HG03378 (cell line): ENCODE results near the gene UBE2L6.

Experiments used
- ATAC-seq: cut with Tn5 transposase; IDR thresholded peaks from one replicate; pipeline ENCODE4 v1.9.1; 2021; ENCODE audit warnings: mild to moderate bottlenecking, moderate library complexity; ENCODE audit not compliant: unreplicated experiment

Gene UBE2L6

DNA sequence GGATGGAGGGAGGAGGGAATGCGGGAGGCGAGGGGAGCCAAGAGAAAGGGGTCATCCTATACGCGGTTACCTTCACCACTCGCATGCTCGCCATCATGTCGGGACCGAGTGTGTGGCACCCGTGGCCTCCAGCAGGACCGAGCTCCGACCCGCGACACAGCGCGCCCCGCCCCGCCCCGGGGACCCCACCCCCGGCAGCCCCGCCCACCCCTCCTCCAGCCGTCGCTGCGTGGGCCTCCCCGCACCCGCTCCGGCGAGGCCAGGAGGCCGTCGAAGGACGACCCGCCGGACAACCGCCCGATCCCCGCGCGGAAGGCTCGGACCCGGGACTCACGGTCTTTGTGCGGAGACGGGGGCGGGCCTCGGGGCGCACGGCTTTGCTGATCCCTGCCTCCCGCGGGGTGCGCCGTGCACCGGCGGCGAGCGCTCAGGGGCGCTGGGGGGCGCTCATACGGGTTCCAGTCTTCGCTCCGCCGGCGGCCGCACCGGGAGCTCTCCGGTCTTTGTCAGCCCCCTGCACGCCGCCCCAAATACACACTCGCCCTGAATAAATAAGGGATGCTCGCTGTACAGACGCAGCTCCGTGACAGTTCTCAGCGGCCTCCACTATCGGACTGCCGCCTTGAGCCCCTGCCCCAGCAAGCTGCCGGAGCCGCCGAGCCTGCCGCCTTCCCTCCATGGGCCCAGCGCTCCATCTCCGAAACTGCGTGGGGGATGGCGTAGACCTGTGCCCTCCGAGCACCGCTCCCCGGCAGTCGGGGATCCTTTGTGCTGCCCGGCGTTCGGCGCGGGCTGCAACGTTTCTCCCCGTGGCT lies at the start of gene UBE2L6:
Gene UBE2L6, minus strand, starts transcription at position 158 of the 815 bp plus-strand sequence. Its CDS starts 61 bp downstream, at position 97.
- peak; percentile 29 for ATAC-seq

DNA sequence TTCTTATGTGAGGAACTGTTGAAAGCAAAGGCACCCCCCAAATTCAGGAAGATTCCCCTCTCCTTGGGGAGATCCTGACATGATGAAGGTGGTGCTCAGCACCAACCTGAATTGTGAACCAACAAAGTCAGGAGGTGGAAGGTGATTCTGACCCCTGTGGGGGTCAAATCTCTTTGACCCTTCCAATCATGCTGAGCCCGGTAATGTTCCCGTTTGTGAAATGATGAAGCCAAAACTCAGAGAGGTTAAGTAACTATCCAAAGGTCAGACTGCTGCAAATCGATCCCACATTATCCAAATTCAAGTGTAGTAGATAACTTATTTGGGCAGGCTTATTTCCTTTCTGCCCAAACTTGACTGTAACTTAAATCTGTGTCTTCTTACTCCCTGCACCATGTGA lies 49.1 kb upstream of the UBE2L6 start:
- ATAC-seq, result no peak

DNA sequence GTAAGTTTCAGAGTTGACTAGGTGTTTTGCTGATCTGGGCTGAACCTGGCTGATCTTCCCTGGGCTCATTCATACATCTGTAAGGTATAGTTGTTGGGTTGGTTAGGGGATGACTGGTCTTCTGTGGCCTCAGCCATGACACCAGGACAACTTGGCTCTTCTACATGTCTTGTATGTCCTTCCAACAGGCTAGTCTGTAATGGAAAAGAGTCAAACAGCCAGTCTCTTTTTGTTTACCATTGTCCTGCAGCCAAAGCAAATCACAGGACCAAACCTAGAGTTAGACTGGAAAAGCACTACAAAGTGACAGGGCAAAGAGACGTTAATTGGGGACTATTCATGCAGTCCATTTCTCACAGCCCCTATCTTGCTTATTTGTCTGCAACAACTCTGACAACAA lies 47.8 kb upstream of the UBE2L6 start:
- no peak for ATAC-seq

DNA sequence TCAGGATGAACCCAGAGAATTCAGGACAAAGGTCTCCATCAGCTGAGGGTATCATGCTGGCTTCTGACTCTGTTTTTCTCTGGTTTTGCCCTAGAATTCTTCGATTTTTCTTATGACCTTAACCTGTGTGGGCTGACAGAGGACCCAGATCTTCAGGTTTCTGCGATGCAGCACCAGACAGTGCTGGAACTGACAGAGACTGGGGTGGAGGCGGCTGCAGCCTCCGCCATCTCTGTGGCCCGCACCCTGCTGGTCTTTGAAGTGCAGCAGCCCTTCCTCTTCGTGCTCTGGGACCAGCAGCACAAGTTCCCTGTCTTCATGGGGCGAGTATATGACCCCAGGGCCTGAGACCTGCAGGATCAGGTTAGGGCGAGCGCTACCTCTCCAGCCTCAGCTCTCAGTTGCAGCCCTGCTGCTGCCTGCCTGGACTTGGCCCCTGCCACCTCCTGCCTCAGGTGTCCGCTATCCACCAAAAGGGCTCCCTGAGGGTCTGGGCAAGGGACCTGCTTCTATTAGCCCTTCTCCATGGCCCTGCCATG lies 46.8 kb upstream of the UBE2L6 start:
- no peak for ATAC-seq

DNA sequence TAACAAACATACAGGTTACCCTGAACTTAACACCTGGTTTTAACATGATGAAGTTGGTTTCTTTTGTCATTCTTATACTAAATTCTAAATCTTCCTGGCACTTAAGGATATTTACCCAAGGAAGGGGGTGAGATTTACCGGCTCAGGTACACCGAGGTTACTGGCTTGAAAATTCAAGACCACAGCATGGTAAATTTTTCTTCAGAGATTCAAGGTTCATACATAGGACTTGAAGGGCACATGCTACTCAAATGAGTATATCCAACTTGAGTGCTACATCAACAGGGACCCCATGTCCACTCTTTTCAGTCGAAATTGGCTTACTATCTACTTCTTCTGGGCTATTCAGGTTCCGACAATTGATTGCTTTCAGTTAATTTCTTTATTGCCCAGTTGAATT lies 42.7 kb upstream of the UBE2L6 start:
- no peak for ATAC-seq

DNA sequence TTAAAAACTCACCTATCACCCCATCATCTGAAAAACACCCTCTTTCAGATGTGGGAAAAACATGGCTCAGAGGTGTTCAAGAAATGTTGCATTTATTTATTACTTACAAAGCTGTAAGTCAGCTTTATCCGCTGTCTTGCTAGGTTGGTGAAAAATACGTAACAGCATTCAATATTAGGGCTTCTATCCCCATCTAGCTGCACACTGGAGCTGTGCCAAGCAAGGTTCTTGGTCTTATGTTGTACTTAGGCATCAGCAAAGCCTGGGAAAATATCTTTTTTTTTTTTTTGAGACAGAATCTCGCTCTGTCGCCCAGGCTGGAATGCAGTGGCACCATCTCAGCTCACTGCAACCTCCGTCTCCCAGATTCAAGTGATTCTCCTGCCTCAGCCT lies 37.6 kb upstream of the UBE2L6 start:
- ATAC-seq, result no peak

DNA sequence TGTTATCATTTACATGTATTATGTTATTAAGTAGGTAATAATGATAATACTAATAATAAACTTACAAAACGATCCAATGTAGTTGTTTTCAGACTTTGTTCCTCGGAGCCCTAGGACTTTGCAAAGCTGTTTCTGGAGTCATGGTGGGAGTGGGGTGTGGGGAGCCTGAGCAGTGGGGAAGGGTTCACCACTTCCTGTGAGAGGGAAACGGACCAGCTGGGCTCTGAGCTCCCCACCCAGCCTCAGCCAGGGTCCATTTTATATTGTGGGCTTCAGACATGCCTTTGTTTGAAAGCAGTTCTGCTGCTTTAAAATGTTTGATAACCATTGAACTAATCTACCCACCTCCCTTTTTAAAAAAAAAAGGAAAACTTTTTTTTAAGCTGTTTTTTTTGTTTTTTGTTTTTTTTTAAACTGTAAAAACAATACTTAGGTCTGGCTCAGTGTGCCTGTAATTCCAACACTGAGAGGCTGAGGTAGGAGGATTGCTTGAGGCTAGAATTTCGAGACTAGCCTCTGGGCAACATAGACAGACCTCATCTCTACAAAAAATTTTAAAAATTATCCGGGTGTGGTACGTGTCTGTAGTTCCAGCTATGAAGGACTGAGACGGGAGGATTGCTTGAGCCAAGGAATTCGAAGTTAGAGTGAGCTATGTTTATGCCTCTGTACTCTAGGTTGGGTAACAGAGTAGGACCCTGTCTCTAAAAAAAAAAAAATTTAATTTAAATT lies 37.0 kb upstream of the UBE2L6 start:
- ATAC-seq, result no peak

DNA sequence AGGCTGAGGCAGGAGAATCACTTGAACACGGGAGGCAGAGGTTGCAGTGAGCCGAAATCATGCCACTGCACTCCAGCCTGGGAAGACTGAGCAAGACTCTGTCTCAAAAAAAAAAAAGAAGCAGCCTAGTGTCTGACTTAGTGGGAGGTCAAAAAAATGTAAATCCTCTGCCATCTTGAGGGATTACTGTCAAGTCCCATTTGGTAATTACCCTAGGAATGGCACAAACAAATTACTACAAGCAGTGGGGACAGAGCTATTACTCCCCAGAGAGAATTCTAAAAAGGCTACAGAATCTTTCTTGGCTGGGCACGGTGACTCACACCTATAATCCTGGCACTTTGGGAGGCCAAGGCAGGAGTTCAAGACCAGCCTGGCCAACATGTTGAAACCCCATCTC lies 33.8 kb upstream of the UBE2L6 start:
- ATAC-seq, result no peak

DNA sequence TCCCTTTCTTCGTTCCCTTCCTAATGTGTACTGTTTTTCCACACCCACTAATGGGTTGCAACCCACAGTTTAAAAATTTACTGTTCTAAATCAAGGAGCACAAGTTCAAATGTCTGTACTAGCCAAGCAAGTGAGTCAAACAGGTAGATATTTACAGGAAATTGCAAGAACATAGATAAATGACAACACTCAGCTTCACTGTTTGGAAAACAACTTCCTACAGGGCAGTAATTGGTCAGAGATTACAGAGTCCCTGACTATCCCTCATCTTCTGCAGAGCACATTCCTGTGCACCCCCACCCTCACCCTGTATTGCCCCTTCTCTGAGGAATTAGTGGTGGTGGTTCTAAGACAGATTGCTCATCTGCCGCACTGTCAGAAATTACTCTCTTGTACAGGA lies 31.9 kb upstream of the UBE2L6 start:
- ATAC-seq, result no peak

DNA sequence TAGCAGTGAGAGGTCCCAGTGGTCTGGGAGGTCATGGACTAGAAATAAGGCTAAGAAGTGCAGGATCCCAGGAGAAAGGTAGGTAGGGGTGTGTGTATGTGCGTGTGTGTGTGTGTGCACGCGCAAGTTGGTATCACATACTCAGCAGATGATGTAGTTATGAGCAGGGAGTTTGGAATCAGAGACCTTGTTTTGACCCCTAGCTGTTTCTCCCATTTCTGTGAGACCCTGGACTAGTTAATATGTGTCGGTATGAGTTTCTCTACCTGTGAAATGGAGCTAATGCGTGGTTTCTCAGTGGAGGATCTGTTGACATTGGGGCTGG lies 31.3 kb upstream of the UBE2L6 start:
- no peak for ATAC-seq

DNA sequence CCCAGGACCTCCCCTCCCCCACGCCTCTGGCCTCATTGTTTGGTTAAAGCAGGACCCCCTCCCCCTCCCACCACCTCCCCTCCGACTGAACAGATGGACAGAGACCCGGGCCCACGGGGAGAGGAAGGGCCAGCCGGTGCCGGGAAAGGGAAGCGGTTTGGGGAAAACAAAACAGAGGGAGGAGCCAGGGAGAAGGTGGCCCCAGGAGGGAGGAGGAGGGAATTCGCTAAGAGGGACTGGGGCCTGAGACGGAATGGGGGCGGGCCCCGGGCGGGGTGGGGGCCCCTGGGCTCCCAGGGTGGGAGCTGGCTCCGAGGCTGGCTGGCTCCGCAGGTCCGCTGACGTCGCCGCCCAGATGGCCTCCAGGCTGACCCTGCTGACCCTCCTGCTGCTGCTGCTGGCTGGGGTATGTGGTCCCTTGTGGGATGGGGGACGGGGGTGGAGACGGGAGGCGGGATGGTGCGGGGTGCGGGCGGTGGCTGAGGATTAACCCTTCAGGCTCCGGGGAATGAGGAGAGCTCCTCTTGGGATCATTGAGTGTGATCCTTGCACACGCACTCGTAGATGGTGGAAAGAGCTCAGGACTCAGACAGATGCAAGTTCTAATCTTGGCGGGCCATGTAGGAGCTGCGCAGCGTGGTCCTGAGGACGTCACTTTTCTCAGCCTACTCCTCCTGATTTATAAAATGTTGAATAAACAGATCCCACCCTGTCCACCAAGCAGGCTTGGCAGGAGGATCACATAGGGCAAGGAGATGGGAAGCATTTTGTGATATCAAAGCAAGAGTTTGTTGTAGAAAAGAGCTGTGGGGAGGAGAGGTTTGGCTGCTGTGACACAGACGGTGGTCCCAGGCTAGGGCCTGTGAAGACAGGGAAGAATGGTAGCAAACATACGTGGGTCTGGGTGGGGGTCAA lies 30.7 kb upstream of the UBE2L6 start:
- no peak for ATAC-seq

DNA sequence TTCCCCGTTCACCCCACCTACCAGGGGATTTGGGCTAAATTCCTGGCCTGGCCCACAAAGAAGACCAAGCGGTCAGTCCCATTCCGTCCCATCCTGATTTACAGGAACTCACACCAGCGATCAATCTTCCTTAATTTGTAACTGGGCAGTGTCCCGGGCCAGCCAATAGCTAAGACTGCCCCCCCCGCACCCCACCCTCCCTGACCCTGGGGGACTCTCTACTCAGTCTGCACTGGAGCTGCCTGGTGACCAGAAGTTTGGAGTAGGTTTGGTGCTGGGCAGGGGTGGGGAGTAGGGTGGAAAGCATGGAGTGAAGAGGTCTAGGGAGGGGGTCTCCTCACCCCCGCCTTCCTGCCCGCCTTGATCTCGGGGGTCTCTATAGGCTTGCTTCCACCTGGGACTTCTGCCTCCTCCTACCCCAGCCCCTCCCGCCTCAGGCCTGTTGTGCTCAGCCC lies 30.0 kb upstream of the UBE2L6 start, which contains the start of gene SERPING1:
Gene SERPING1, plus strand, starts transcription at position 225 of the 455 bp plus-strand sequence. CDS start 586 bp downstream, outside the sequence.
- ATAC-seq, result no peak

DNA sequence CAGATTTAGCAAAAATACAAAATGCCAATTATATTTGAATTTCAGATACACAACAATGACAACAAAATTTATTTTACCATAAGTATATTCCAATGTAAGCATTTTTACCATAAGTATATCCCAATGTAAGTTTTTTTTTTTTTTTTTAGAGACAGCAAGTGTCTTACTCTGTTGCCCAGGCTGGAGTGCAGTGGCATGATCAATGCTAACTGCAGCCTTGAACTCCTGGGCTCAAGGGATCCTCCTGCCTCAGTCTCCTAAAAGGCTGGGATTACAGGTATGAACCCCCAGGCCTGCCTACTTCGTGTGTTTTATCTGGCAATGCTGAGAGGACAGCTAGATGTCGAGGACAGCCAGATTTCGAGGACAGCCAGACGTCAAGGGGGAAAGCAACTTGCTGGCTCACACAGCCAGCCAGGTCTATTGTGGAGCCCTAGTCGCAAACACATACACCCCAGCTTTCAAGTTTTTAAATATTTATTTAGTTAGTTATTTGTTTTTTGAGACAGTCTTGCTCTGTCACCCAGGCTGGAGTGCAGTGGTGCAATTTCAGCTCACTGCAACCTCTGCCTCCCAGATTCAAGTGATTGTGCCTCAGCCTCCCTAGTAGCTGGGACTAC lies 28.9 kb upstream of the UBE2L6 start:
- no peak for ATAC-seq

DNA sequence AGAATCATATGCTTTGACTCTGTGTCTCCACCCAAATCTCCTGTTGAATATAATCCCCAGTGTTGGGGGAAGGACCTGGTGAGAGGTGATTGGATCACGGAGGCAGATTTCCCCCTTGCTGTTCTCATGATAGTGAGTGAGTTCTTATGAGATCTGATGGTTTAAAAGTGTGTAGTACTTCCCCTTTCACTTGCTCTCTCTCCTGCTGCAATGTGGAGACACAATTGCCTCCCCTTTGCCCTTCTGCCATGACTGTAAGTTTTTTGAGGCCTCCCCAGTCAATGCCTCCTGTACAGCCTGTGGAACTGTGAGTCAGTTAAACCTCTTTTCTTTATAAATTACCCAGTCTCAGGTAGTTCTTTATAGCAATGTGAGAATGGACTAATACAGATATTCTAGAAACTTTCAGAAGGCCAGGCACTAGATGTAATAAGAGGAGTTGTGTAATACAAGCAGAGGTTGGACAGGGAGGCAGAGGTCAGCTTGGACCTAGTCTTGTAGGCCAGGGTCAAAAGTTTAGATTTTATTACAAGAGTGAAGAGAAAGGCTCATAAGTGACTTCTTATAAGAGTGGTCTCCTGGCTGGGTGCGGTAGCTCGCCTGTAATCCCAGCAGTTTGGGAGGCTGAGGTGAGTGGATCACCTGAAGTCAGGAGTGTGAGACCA lies 20.7 kb upstream of the UBE2L6 start:
- ATAC-seq, result no peak

DNA sequence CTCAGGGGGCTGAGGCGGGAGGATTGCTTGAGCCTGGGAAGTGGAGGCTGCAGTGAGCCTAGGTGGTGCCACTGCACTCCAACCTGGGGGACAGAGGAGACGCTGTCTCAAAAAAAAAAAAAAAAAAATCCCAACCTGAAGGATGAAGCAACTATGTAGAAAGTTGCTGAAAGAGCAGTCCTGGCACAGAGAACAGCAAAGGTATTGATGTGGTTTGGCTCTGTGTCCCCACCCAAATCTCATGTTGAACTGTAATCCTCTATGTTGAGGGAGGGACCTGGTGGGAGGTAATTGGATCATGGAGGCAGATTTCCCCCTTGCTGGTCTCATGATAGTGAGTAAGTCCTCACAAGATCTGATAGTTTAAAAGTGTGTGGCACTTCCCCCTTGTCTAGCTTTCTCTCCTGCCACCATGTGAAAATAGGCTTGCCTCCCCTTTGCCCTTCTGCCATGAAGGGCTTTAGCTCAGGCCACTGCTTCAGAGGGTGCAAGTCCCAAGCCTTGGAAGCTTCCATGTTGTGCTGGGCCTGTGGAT lies 19.3 kb upstream of the UBE2L6 start:
- ATAC-seq, result no peak

DNA sequence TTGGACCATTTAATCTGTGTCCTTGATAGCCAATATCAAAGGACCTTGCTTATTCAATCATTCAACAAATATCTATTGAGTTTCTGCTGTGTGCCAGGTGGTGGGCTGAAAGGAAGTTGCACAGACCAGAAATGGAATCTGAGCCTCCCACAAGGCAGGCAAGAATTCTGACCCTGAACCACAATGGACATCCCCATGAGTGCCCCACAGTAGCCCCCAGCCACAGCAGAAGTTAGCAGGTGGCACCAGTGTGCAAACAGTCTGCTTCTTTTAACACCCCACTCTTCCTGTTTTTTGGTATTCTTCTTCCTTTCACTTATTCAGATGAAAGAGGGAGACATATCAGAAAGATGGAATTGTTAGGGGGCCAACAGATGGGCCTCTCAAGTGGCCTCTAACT lies 17.8 kb upstream of the UBE2L6 start:
- no peak for ATAC-seq

DNA sequence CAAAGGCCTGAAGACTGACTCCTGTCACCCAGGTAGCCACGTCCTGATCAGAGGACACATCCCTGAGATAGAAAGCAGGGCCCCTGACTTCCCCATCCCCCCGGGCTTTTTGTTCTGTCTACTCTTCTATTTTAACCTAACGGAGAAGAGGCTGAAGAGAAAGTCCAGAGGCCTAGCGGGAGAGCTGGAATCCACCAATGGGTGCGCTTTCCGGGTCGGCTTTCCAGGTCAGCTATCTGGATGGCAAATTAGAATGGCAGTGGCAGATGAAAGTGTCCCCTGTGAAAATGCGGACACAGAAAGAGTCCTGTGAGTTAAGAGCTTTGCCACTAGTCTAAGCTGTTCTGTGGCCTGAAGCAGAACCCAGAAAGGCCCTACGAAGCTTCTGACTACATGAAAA lies 16.9 kb upstream of the UBE2L6 start:
- ATAC-seq, result no peak

DNA sequence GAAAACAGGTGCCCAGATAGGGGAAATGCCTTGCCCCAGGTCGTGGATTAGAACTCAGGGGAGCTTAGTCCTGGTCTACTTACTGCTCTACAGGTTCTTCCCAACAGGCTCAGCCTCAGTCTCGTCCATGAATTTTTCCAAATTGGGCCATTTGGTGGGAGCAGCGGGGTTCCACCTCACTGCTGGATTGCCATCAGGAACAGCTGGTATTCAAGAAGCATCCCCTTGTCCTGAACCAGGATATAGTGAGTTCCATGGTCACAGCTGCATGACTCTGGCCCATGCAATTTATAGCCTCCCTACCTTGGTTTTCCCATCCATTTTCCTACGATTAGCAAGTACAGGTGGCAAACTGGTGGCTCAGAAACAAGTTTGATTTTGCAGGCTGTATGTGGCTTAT lies 6.6 kb upstream of the UBE2L6 start:
- no peak for ATAC-seq

DNA sequence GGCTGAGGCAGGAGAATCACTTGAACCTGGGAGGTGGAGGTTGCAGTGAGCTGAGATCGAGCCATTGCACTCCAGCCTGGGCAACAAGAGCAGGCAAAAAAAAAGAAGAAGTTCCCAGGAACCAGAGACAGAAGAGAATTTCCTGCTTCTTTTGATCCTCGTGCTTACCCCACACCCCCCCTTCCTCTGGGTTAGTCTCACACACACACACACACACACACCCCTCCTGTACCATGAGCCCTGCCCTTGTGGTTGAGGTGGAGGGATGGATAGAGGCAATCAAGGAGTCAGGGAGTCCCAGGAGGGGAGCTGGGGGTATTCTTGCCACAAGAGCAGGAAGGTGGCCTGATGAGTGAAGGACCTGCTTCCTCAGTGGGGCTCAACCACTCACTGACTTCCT lies 4.1 kb upstream of the UBE2L6 start:
- ATAC-seq, result no peak

DNA sequence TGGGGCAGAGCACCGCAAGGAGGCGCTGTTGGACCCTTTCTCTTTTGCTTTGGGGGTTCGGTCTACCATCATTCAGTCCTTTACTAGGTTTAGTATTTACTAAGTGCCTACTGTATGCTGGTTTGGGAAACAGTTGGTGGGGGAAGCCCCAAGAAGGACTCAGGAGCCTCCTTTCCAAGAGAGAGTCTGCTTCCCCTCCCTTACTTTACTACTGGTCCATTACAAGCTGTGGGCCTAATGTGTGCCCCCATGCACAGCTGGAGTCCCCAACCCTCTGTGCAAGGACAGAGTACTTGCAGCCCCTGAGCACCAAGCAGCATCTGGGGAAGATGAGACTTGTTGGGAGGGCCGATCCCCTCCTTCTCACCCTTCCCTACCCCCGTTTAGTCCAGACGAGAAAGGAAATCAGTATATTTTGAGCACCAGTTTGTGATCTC lies 876 bp upstream of the UBE2L6 start:
- peak; percentile 73 for ATAC-seq
